IgD-negative memory B cell (primary cell): ENCODE results near the gene SPATA25. TPM values are rescaled to one million over a fixed set of nuclear protein-coding genes. Genes with fewer than 3 reads are reported as not detected.

Experiments used
- H3K27ac Mint-ChIP-seq, 3 donors: one replicate each; pipeline ENCODE4 v1.8.0; 2020 to 2022; ENCODE audit warnings: mild to moderate bottlenecking in 3 of 3, mixed read lengths in 3 of 3, moderate library complexity in 1 of 3
- H3K27me3 Mint-ChIP-seq: one replicate; pipeline ENCODE4 v1.8.0; 2021; ENCODE audit warnings: mixed read lengths
- H3K36me3 Mint-ChIP-seq: one replicate; pipeline ENCODE4 v1.8.0; 2020; ENCODE audit warnings: mild to moderate bottlenecking, mixed read lengths
- H3K4me1 Mint-ChIP-seq, 3 donors: one replicate each; pipeline ENCODE4 v1.8.0; 2020 to 2022; ENCODE audit warnings: mixed read lengths in 3 of 3, mild to moderate bottlenecking in 1 of 3
- H3K4me3 Mint-ChIP-seq, 4 donors: one replicate each; pipeline ENCODE4 v1.8.0; 2020 to 2022; ENCODE audit warnings: mild to moderate bottlenecking in 4 of 4, mixed read lengths in 4 of 4, moderate library complexity in 3 of 4
- H3K9me3 Mint-ChIP-seq, 3 donors: one replicate each; pipeline ENCODE4 v1.8.0; 2020 to 2021; ENCODE audit warnings: mixed read lengths in 3 of 3, mild to moderate bottlenecking in 1 of 3
- polyA plus RNA-seq: library from polyadenylated mRNA; unstranded; fragments of 300-500 nt; fragmentation: Illumina TruSeq; gene quantifications from one replicate; pipeline ENCODE4 v1.2.3, GENCODE V29; 2021

Gene SPATA25
- polyA plus RNA-seq, 1 donor from 2014 or later, result not detected

- Mint-ChIP-seq H3K4me1 (peaks cover 0 to 1% (median 0%) of the 10 kb centered on the region in 3 donors), H3K36me3 (no peaks in the 10 kb centered on the region), H3K27me3 (peaks cover 7% of the 10 kb centered on the region), H3K9me3 (no peaks in the 10 kb centered on the region), H3K4me3 (no peak overlapping the region), H3K27ac (peak overlapping the region in 1 of 3 donors; percentile 59)
Observed at GRCh38 chr20:45920462-45921336, 33.3 kb upstream of the SPATA25 start.

- peaks cover 7% of the 10 kb centered on the region for H3K27me3 Mint-ChIP-seq
- no peaks in the 10 kb centered on the region for H3K36me3 Mint-ChIP-seq
- peak overlapping the region in 1 of 3 donors; percentile 59 for H3K27ac Mint-ChIP-seq
- H3K4me1 Mint-ChIP-seq, result no peaks in the 10 kb centered on the region
- no peak overlapping the region for H3K4me3 Mint-ChIP-seq
- no peaks in the 10 kb centered on the region for H3K9me3 Mint-ChIP-seq
Observed at GRCh38 chr20:45919542-45920399, 32.3 kb upstream of the SPATA25 start.

DNA sequence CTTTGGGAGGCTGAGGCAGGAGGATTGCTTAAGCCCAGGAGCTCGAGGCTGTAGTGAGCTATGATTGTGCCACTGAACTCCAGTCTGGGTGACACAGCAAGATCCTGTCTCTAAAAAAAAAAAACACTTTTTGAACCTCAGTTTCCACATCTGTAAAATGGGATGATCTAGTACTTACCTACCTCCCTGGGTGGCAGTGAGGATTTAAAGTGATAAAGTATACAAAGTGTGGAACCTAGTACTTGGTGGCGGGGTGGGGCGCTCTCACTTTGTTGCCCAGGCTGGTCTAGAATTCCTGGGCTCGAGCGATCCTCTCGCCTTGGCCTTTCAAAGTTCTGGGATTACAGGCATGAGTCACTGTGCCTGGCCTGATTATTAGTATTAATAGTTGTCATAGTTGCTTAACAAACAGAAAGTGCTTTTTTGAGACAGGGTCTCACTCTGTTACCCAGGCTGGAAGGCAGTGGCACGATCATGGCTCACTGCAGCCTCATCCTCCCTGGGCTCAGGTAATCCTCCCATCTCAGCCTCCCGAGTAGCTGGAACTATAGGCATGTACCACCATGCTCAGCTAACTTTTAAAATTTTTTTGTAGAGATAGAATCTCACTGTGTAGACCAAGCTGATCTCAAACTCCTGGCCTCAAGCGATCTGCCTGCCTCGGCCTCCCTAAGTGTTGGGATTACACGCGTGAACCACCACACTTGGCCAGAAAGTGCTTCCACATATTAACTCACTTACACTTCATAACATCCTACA, 31.5 kb upstream of the SPATA25 start:
- H3K4me1 Mint-ChIP-seq, result no peaks in the 10 kb centered on the region
- H3K27me3 Mint-ChIP-seq, result peaks cover 7% of the 10 kb centered on the region
- no peaks in the 10 kb centered on the region for H3K9me3 Mint-ChIP-seq
- no peaks in the 10 kb centered on the region for H3K36me3 Mint-ChIP-seq
- H3K4me3 Mint-ChIP-seq, result no peak overlapping the region
- peak overlapping the region in 1 of 3 donors; percentile 27 for H3K27ac Mint-ChIP-seq

GRCh38 chr20:45918182-45918737, 30.8 kb upstream of the SPATA25 start:
- H3K9me3 Mint-ChIP-seq, result no peaks in the 10 kb centered on the region
- H3K4me3 Mint-ChIP-seq, result no peak overlapping the region
- no peaks in the 10 kb centered on the region for H3K4me1 Mint-ChIP-seq
- peak overlapping the region in 1 of 3 donors; percentile 27 for H3K27ac Mint-ChIP-seq
- H3K36me3 Mint-ChIP-seq, result no peaks in the 10 kb centered on the region
- peaks cover 7% of the 10 kb centered on the region for H3K27me3 Mint-ChIP-seq

GRCh38 chr20:45917790-45918141, 30.3 kb upstream of the SPATA25 start:
- H3K36me3 Mint-ChIP-seq, result no peaks in the 10 kb centered on the region
- H3K4me1 Mint-ChIP-seq, result peaks cover 0 to 2% (median 1%) of the 10 kb centered on the region in 3 donors
- peaks cover 9% of the 10 kb centered on the region for H3K27me3 Mint-ChIP-seq
- no peak overlapping the region for H3K4me3 Mint-ChIP-seq
- no peaks in the 10 kb centered on the region for H3K9me3 Mint-ChIP-seq
- H3K27ac Mint-ChIP-seq, result no peak overlapping the region

DNA sequence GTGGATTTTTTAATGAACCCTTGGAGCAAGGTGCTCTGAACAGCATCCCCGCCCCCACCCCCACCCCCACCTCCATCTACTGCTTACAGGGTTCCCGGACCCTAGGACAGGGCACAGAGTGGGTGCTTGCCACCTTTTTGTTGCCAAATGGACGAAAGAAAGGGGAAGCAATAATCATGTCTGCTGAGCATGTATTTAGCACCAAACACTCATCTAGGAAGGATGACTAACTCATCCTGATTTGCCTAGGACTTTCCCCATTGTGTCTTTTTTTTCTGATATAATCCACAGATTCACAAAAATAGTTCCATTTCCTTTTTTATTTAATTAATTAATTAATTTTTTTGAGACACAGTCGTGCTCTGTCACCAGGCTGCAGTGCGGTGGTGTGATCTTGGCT, 25.7 kb upstream of the SPATA25 start:
- peak overlapping the region in 3 of 4 donors; percentile 48 to 86 (median 80) for H3K4me3 Mint-ChIP-seq
- H3K4me1 Mint-ChIP-seq, result peaks cover 0 to 11% (median 11%) of the 10 kb centered on the region in 3 donors
- H3K36me3 Mint-ChIP-seq, result peaks cover 3% of the 10 kb centered on the region
- H3K9me3 Mint-ChIP-seq, result peaks cover 0 to 1% (median 0%) of the 10 kb centered on the region in 3 donors
- peaks cover 10% of the 10 kb centered on the region for H3K27me3 Mint-ChIP-seq
- no peak overlapping the region for H3K27ac Mint-ChIP-seq

- H3K27ac Mint-ChIP-seq, result peak overlapping the region in 1 of 3 donors; percentile 53
- H3K27me3 Mint-ChIP-seq, result peaks cover 9% of the 10 kb centered on the region
- H3K36me3 Mint-ChIP-seq, result peaks cover 5% of the 10 kb centered on the region
- H3K4me3 Mint-ChIP-seq, result peak overlapping the region in 3 of 4 donors; percentile 38 to 97 (median 86)
- H3K4me1 Mint-ChIP-seq, result peaks cover 0 to 13% (median 11%) of the 10 kb centered on the region in 3 donors
- peaks cover 0 to 1% (median 0%) of the 10 kb centered on the region in 3 donors for H3K9me3 Mint-ChIP-seq
Observed at GRCh38 chr20:45912344-45912682, 24.9 kb upstream of the SPATA25 start.

GRCh38 chr20:45911486-45912343, 24.3 kb upstream of the SPATA25 start, which contains the start of gene PLTP:
Gene PLTP (minus strand): TSS chr20:45912155. CDS start chr20:45911452, 703 bp downstream.
- Mint-ChIP-seq H3K27ac (peak within 1 kb of the TSS; percentile 1 to 65 (median 53)), H3K4me1 (peaks cover 0 to 14% (median 11%) of the 10 kb centered on the region in 3 donors), H3K9me3 (peaks cover 0 to 1% (median 0%) of the 10 kb centered on the region in 3 donors)

DNA sequence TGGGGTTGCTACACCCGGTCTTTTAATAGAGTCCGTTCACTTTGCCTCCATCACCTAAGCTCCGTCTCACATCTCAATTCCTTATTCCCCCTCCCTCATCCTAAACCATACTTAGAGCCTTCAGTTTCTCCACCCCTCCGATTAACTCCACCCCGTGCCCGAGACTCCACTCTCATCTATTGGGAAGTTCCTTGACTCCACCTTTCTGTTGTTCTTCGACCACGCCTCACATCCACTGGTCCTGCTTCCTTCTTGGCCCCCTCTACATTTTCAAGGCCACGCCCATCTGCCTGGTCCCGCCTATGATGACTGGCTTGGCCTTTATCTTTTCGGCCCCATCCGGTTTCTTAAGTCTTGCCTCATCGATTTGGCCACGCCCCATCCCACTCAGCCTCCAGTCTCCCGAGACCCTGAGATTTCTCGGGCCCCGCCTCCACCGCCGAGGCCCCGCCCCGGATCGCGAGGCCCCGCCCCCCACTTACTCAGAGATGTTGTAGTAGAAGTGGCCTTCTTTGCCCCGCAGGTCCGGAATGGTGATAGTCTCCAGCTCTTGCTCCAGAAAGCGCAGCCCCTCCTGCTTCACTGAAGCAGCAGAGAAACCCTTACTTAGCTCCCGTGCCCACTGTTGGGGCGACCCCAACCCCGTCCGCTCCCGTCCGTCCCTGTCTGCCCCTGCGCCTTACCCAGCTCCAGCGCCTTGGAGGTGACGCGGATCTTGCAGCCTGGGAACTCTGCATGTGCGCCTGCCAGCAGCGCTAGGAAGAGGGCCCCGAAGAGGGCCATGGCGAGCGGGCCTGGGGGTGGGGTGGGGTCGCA, 23.5 kb upstream of the SPATA25 start:
- Mint-ChIP-seq H3K9me3 (peaks cover 0 to 1% (median 0%) of the 10 kb centered on the region in 3 donors), H3K27ac (peak overlapping the region; percentile 1 to 65 (median 46)), H3K36me3 (peaks cover 5% of the 10 kb centered on the region), H3K4me1 (peaks cover 0 to 14% (median 11%) of the 10 kb centered on the region in 3 donors), H3K4me3 (peak overlapping the region; percentile 73 to 97 (median 92)), H3K27me3 (peaks cover 4% of the 10 kb centered on the region)

More at GRCh38 chr20:45911486-45912343, 24.3 kb upstream of the SPATA25 start, which contains the start of gene PLTP:
- Mint-ChIP-seq H3K4me3 (peak within 1 kb of the TSS; percentile 73 to 97 (median 92)), H3K36me3 (peaks cover 5% of the 10 kb centered on the region), H3K27me3 (peaks cover 9% of the 10 kb centered on the region)

GRCh38 chr20:45909817-45910669, 22.6 kb upstream of the SPATA25 start:
- H3K27me3 Mint-ChIP-seq, result peaks cover 4% of the 10 kb centered on the region
- peaks cover 0 to 1% (median 0%) of the 10 kb centered on the region in 3 donors for H3K9me3 Mint-ChIP-seq
- peak overlapping the region; percentile 73 to 97 (median 92) for H3K4me3 Mint-ChIP-seq
- H3K27ac Mint-ChIP-seq, result peak overlapping the region in 1 of 3 donors; percentile 65
- H3K4me1 Mint-ChIP-seq, result peaks cover 0 to 14% (median 11%) of the 10 kb centered on the region in 3 donors
- peaks cover 5% of the 10 kb centered on the region for H3K36me3 Mint-ChIP-seq

- peaks cover 0 to 1% (median 0%) of the 10 kb centered on the region in 3 donors for H3K9me3 Mint-ChIP-seq
- H3K27me3 Mint-ChIP-seq, result peaks cover 4% of the 10 kb centered on the region
Observed at GRCh38 chr20:45909336-45909808, 21.9 kb upstream of the SPATA25 start.

GRCh38 chr20:45908084-45908483, 20.7 kb upstream of the SPATA25 start:
- peaks cover 0 to 1% (median 0%) of the 10 kb centered on the region in 3 donors for H3K9me3 Mint-ChIP-seq
- peaks cover 5% of the 10 kb centered on the region for H3K36me3 Mint-ChIP-seq
- H3K4me1 Mint-ChIP-seq, result peaks cover 5 to 16% (median 11%) of the 10 kb centered on the region in 3 donors
- H3K27me3 Mint-ChIP-seq, result peaks cover 3% of the 10 kb centered on the region
- no peak overlapping the region for H3K4me3 Mint-ChIP-seq
- peak overlapping the region in 2 of 3 donors; percentile 46 to 62 for H3K27ac Mint-ChIP-seq

More at GRCh38 chr20:45909336-45909808, 21.9 kb upstream of the SPATA25 start:
- Mint-ChIP-seq H3K4me3 (no peak overlapping the region), H3K4me1 (peaks cover 0 to 14% (median 11%) of the 10 kb centered on the region in 3 donors), H3K27ac (no peak overlapping the region), H3K36me3 (peaks cover 5% of the 10 kb centered on the region)
